LoVo (cell line): ENCODE measurements around the gene SNRPF.

Source experiments
- DNase-seq: peaks from one replicate; pipeline ENCODE4 v3.0.0-alpha.2; 2016; ENCODE audit warnings: low spot score

The SNRPF gene

DNA sequence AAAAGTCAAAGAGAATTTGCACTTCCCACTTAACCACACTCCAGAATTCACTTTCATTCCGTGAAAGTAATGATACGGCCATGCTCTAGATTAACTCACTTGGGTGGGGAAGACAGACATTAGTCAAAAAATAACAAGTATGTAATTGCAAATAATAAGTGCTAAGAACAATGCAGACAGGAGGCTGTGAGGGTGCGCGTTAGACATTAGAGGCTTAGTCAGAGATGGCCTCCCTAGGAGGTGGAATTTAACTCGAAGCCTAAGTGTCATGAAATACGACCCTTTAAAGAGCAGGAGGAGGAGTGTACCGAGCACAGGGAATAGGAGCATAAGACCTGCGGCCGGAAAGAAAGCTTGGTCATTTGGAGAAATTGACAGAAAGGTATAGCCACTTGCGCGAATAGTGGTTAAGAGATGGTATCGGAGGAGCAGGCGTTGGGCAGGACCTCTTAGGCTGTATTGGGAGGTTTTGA is 628 bp downstream of the SNRPF start:
- peak; percentile 15 for DNase-seq

DNA sequence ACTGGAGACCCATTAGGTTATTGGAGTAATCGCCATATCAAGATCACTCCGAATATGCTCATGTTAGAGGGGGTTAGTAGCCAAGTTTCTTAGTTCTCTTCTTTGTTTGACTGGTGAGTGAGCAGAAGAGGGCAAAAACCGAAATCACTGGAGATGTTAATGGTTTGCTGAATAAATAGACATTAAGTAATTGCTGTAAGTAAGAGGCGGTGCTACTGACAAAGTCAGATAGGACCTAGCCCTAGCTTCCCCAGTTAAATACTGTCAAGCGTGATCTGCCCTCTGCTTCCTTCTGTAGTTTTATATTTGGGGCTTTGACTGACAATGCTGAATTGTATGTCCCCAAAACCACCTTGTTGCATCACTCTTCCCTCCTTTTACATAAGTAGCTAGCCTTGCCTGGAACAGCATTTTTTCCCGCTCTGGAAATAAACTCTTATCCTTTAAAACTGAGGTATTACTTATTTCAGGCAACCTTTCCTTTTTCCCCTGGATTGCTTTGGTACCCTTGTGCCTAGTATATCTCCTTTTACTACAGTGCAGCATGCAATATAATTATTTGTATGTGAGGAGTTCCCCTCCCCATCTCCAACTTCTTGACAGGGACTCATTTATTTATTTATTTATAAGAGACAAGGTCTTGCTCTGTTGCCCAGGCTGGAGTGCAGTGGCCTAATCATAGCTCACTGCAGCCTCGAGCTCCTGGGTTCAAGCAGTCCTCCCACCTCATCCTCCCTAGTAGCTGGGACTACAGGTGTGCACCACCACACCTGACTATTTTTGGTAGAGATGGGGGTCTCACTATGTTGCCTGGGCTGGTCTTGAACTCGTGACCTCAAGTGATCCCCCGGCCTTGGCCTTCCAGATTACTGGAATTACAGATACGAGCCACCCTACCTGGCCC is 1.4 kb downstream of the SNRPF start:
- no peak for DNase-seq

DNA sequence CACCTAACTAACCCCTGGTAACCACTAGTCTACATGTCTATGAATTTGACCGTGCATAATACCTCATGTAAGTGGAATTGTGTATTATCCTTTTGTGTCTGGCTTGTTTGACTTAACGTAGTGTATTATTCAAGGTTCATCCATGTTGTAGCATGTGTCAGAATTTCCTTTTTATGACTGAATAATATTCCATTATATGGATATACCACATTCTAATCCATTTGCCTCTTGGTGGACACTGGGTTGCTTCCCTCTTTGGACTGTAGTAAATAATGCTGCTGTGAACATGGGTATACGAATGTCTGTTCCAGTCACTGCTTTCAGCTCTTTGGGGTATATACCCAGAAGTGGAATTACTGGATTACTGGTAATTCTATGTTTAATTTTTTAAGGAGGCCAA is 3.3 kb downstream of the SNRPF start:
- no peak for DNase-seq

DNA sequence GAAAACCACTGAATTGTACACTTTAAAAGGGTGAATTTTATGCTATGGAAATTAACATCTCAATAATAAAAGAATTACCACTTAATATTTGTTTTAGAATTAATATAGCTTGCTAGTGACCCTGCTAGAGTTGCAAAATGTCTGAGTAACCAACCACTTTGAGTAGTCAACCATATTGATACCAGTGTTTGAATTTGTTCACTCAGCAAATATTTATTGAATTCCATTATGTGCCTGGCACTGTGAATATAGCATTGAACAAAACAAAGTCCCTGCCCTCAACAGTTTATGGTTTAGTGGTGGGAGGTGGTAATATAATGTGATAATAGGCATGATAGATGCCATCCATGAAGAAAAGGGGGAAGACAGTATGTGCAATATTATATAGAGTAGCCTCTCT is 4.6 kb downstream of the SNRPF start:
- no peak for DNase-seq

DNA sequence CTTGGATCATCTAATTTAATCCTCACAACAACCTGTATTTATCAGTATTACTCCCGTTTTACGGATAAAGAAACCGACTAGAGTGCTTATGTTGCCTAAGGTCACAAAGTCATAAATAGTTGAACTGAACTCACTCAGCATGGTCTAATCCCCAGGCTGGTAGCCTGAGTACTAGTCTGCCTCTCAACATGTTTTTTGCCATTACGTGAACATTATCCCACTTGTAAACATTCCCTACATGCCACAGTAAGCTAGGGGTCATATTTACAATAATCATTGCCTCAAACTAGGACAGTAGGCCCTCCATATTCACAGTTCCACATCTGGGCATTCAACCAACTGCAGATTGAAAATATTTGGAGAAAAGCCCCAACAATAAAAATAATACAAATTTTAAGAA is 12.1 kb downstream of the SNRPF start:
- DNase-seq, result no peak

DNA sequence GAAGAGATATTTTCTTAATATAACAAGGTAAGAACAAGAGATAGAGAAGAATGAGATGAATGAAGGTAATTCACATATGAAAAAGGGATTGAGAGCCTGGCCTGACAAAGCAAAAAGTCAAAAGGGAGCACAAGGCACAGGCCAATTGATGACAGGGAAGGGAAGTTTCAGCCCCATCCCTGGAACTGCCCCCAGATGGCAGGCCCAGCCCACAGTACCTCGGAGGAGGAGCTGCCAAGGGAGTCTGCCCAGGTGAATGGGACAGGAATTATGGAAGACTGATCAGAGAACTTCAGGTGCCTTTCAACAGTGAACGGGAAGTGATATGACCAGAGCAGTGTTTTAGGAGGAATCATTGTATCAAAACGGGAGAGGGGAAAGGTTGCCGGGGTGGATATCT is 15.7 kb downstream of the SNRPF start:
- DNase-seq, result no peak

DNA sequence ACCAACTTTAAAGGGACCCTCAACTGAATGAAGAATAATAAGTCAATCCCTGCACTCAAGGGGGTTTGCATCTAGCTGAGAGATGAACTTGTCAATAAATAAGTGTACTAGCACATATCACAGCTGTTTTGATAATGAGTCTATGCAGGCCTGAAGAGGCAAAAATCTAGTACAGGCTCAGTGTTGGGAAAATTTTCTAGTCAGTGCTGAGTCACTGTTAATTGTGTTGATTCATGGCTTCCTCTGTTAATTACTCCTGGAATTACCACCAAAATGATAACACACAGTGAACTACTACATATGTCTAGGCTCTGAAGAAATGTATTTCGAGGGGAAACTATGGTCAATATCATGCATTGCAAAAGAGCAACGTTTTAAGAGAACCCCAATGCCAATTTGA is 18.9 kb downstream of the SNRPF start:
- no peak for DNase-seq

DNA sequence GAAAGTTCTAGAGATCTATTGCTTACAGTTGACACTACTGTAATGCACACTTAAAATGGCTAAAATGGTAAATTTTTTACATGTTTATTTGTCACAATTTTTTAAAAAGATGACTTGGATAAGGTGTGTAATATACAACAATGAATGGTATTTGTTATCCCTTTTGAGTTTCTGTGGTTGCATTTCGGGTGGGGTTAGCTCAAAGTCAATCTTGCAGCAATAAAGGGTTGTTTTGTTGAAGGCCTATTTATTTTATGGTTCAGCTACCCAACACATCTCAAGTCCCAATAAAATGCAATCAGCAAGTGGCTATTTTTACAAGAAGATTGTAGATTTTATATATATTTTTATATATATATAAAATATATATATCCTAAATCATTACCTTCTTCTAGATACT is 22.1 kb downstream of the SNRPF start:
- DNase-seq, result no peak

DNA sequence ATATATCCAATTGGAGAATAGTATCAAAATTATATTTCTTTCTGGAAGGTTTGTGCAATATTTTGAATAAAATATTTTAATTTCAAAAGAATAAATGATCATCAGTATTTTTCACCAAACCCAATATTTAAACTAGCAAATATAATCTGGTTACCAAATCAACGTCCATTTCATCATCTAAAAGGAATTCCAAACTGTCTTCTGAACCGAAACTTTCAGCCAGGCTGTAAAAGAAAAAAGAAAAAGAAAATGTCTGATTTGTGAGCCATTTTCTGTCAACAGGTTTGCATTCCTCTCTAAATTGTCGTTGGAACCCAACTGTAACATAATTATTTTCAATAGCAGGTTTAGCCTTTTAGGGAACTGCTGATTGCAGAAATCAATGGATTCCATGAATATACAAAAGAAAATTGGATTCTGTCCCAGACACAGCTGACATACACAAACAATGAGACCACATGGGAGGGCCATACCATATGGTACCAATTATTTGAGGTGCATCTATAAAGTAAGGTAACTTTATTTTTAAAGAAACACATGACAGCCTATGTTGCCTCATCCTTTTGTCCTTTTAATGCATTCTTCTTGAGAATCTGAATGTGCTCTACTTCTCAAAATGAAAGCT is 22.7 kb downstream of the SNRPF start:
- no peak for DNase-seq

DNA sequence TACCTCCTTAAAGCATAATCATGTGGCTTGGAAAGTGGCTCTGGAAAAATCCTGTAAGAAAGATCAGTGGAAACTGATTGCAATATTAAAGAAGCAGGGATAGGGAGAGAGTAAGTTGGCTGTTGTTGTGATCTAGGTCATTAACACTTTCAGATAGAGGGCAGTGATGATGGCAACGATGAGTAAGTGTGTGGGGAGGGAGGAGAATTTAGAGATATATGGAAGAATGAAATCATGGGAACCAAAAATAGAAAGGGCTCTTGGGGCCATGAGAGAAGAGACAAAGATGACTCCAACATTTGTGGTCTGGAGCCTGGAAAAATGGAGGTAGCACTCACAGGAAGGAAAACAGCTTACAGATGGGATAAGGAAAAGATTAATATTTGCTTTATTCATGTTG is 23.3 kb downstream of the SNRPF start:
- no peak for DNase-seq

DNA sequence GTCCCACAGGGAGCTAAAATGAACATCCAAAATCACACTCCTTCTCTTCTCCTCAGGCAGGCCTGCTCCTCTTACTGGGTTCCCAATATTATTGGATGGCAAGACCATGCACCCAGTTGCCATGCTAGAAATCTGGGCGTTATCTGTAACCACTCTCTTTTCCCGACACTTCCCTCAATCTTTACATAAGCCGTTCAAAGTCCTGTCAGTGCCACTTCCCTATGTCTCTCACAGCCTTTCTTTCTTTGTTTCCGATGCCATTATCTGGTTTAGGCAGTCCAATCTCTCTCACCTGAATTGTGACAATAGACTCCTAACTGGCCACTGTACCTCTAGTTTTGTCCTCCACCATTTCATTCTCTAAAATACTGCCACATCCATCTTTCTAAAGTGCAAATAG is 24.1 kb downstream of the SNRPF start:
- no peak for DNase-seq

DNA sequence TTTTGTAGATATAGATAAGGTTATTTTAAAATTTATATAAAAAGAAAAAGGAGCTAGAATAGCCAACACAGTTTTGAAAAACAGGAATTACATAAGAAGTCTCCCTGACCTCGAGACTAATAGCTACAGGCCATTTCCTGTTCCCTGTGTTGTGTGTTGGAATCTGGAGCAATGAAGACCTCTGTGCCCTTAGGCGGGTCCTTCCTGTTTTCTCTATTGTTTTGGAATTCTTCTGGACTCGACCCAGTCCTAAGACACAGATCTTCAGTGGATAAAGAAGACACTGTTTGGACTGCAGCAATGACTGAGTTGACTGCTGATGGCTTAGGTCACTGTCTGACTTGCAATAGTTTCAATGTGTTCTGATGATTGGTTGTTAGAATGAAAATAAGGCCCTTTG is 26.2 kb downstream of the SNRPF start:
- no peak for DNase-seq

DNA sequence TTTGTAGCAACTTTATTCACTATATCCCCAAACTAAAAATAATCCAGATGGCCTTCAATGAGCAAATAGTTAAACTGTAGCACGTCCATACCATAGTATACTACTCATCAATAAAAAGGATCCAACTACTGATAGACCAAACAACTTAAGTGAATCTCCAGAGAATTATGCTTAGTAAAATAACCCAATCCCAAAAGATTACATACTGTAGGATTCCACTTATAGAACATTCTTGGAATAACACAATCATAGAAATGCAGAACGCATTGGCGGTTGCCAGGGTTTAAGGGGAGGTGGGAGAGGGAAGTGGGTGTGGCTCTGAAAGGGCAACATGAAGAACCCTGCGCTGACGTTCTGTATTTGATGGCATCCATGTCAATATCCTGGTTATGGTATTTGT is 28.6 kb downstream of the SNRPF start:
- no peak for DNase-seq

DNA sequence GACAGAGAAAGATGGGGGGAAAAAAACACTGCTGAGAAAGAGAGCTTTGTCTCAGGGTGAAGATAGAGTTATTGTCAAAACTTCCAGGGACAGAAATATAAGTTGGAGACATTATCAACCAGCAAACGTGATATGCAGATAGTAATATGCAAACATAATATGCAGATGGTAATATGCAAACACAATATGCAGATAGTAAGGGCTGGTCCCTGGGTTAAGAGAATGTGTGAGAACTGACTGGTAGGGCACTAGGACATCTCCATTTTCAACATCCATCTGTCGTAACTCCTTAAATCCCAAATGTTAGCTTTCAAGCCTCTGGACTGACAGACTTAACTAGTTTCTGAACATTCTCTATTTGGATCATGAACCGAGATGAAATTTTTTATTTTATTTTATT is 32.2 kb downstream of the SNRPF start:
- DNase-seq, result no peak

DNA sequence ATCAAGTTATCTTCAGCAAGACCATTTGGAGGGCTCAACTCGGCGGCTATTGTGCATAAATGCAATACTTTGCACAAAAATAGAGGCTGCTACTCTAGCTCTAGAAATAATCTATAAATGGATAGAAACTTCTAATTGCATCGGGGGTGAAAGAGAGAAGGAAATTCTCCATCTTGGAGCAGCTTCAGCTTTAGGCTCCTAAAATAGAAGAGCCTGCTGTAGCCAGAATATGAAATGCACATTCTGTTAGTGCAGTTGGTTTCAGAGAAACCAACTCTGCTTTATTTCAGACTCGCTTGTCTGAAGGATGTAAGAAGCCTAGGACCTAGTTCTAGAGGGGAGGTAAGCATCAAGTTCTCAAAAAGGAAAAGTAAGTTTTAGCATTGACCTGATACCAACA is 38.1 kb downstream of the SNRPF start:
- DNase-seq, result no peak

DNA sequence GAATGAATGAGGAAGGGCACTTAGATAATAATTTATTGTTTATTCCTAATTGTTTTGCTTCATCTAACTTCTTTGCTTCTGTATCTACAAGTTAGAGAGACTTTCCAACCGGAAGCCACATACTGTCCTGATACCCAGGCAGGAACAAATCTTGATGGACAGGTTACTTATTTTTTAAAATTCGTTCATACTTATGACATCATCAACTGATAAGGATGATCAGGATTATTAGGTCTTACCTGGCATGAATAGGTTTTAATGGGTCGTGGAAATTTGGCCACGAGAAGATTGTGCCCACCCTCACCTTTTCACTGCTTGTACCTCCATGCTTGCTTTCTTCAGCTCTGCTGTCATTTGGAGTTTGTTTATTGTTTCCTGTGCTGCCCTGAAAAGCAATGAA is 39.3 kb downstream of the SNRPF start:
- no peak for DNase-seq

DNA sequence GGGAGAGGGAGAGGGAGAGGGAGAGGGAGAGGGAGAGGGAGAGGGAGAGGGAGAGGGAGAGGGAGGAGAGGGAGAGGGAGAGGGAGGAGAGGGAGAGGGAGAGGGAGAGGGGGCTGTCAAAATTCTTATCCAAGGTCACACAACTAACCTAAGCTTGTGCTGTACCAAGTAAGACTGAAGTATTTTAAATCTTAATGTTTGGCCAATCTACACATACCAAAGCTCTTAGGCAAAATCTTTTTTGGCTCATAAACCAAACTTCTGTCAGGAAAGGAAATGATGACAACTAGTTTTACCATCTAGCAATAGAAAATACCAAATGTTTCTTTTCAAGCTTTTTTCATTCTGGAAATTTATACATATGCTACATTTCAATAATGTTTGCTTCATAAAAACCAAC is 49.8 kb downstream of the SNRPF start:
- DNase-seq, result no peak

DNA sequence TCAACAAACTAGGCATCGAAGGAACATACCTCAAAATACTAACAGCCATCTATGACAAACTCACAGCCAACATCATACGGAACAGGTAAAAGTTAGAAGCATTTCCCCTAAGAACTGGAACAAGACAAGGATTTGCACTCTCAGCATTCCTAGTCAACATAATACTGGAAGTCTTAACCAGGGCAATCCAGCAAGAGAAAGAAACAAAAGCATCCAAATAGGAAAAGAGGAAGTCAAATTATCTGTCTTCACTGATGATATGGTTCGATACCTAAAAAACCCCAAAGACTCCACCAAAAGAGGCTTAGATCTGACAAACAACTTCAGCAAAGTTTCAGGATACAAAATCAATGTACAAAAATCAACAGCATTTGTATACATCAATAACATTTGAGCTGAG is 51.1 kb downstream of the SNRPF start:
- no peak for DNase-seq
